Measurements from ENCODE around the gene ACMSD. TPM values are rescaled to one million over a fixed set of nuclear protein-coding genes. Genes with fewer than 3 reads are reported as not detected.

Gene ACMSD
- total RNA-seq, 1 experiment from 2014 or later = not detected

- TF ChIP-seq CTCF (IDR thresholded peaks at IDR 0.05; ENCODE audit: insufficient read depth in 1 of 2, low read depth in 1 of 2, low read length in 1 of 2, severe bottlenecking in 1 of 2, unreplicated experiment in 1 of 2) = no peak
- intact Hi-C loops (cut with micrococcal nuclease; ENCODE audit: unreplicated experiment) = no loop called here
- H3K4me1 Mint-ChIP-seq (ENCODE audit: low read depth, unreplicated experiment) = no peaks in the 10 kb centered on the region
- Histone ChIP-seq H3K4me3 (ENCODE audit: low read depth, low read length) (no peak overlapping the region), H3K4me1 (no peaks in the 10 kb centered on the region), H3K27me3 (replicated peaks; ENCODE audit: control insufficient read depth, insufficient read depth, low read length) (no peaks in the 10 kb centered on the region), H3K36me3 (ENCODE audit: control insufficient read depth, insufficient read depth, low read length) (no peaks in the 10 kb centered on the region), H3K9me3 (no peaks in the 10 kb centered on the region)
- H3K27ac Mint-ChIP-seq (ENCODE audit: unreplicated experiment) = no peak overlapping the region
- ChIA-PET CTCF (no interaction called here), POLR2A (no interaction called here)
- H3K36me3 Mint-ChIP-seq (ENCODE audit: insufficient read depth, unreplicated experiment) = no peaks in the 10 kb centered on the region
- no TSS peak for BruUV-seq (replicated peaks)
- no peak for DNase-seq
- H3K27me3 Mint-ChIP-seq (ENCODE audit: insufficient read depth, unreplicated experiment) = peaks cover 4% of the 10 kb centered on the region
- H3K9me3 Mint-ChIP-seq (ENCODE audit: unreplicated experiment) = peaks cover 24% of the 10 kb centered on the region
- H3K4me3 Mint-ChIP-seq (ENCODE audit: unreplicated experiment) = no peak overlapping the region
Observed at GRCh38 chr2:134836986-134837385, 1.4 kb upstream of the ACMSD start.

GRCh38 chr2:134839649-134840048, 1.2 kb downstream of the ACMSD start:
- no peak for DNase-seq
- TF ChIP-seq CTCF (IDR thresholded peaks at IDR 0.05; ENCODE audit: insufficient read depth in 1 of 2, low read depth in 1 of 2, low read length in 1 of 2, severe bottlenecking in 1 of 2, unreplicated experiment in 1 of 2) = no peak
- no TSS peak for BruUV-seq (replicated peaks)
- H3K27me3 ChIP-seq (replicated peaks; ENCODE audit: control insufficient read depth, insufficient read depth, low read length) = no peaks in the 10 kb centered on the region
- Mint-ChIP-seq H3K27me3 (ENCODE audit: insufficient read depth, unreplicated experiment) (peaks cover 8% of the 10 kb centered on the region), H3K27ac (ENCODE audit: unreplicated experiment) (no peak overlapping the region), H3K4me1 (ENCODE audit: low read depth, unreplicated experiment) (no peaks in the 10 kb centered on the region), H3K4me3 (ENCODE audit: unreplicated experiment) (no peak overlapping the region), H3K36me3 (ENCODE audit: insufficient read depth, unreplicated experiment) (no peaks in the 10 kb centered on the region), H3K9me3 (ENCODE audit: unreplicated experiment) (peaks cover 23% of the 10 kb centered on the region)
- H3K9me3 ChIP-seq = no peaks in the 10 kb centered on the region
- no peaks in the 10 kb centered on the region for H3K36me3 ChIP-seq (ENCODE audit: control insufficient read depth, insufficient read depth, low read length)
- ChIA-PET CTCF (no interaction called here), POLR2A (no interaction called here)
- no peak overlapping the region for H3K4me3 ChIP-seq (ENCODE audit: low read depth, low read length)
- H3K4me1 ChIP-seq = no peaks in the 10 kb centered on the region
- intact Hi-C loops (cut with micrococcal nuclease; ENCODE audit: unreplicated experiment) = no loop called here

- BruUV-seq (replicated peaks) = no TSS peak
- intact Hi-C loops (cut with micrococcal nuclease; ENCODE audit: unreplicated experiment) = no loop called here
- no peak for DNase-seq
- Mint-ChIP-seq H3K4me1 (ENCODE audit: low read depth, unreplicated experiment) (no peaks in the 10 kb centered on the region), H3K36me3 (ENCODE audit: insufficient read depth, unreplicated experiment) (no peaks in the 10 kb centered on the region), H3K9me3 (ENCODE audit: unreplicated experiment) (peaks cover 12% of the 10 kb centered on the region), H3K27ac (ENCODE audit: unreplicated experiment) (no peak overlapping the region), H3K4me3 (ENCODE audit: unreplicated experiment) (no peak overlapping the region), H3K27me3 (ENCODE audit: insufficient read depth, unreplicated experiment) (peaks cover 8% of the 10 kb centered on the region)
- H3K4me1 ChIP-seq = no peaks in the 10 kb centered on the region
- ChIA-PET CTCF (no interaction called here), POLR2A (no interaction called here)
- no peaks in the 10 kb centered on the region for H3K36me3 ChIP-seq (ENCODE audit: control insufficient read depth, insufficient read depth, low read length)
- H3K4me3 ChIP-seq (ENCODE audit: low read depth, low read length) = no peak overlapping the region
- TF ChIP-seq CTCF (IDR thresholded peaks at IDR 0.05; ENCODE audit: insufficient read depth in 1 of 2, low read depth in 1 of 2, low read length in 1 of 2, severe bottlenecking in 1 of 2, unreplicated experiment in 1 of 2) = no peak
- H3K27me3 ChIP-seq (replicated peaks; ENCODE audit: control insufficient read depth, insufficient read depth, low read length) = no peaks in the 10 kb centered on the region
- H3K9me3 ChIP-seq = no peaks in the 10 kb centered on the region; the same call in 1 of the 2 replicates
Observed at GRCh38 chr2:134842930-134843490, 4.6 kb downstream of the ACMSD start.

All from Caco-2 (cell line).